ENCODE measurements around the gene HEATR9. TPM values are rescaled to one million over a fixed set of nuclear protein-coding genes. Genes with fewer than 3 reads are reported as not detected.

The HEATR9 gene
- total RNA-seq: under 1 TPM in 1 of 2 donors, not detected in 1; 0.08 TPM
- not detected for polyA plus RNA-seq

GRCh38 chr17:35868737-35869136 lies at the start of gene HEATR9:
TSS of gene HEATR9 (minus strand) at chr17:35868891. CDS start at chr17:35868742, 149 bp downstream.
- H3K9me3 ChIP-seq (ENCODE audit: control insufficient read depth in 4 of 4, low read length in 3 of 4): no peaks in the 10 kb centered on the region
- H3K4me3 ChIP-seq (ENCODE audit: low read depth in 1 of 3, low read length in 3 of 3): no peak within 1 kb of the TSS
- no peaks in the 10 kb centered on the region for H3K4me1 ChIP-seq (ENCODE audit: control insufficient read depth in 4 of 4, insufficient read depth in 4 of 4, low read length in 3 of 4)
- TF ChIP-seq HNF4G (IDR thresholded peaks at IDR 0.05) (no peak), RAD21 (IDR thresholded peaks at IDR 0.05) (no peak), EGR1 (IDR thresholded peaks at IDR 0.05; ENCODE audit: low read depth in 2 of 2) (no peak), YY1 (IDR thresholded peaks at IDR 0.05) (no peak), RXRA (IDR thresholded peaks at IDR 0.05) (no peak), FOXA2 (IDR thresholded peaks at IDR 0.05) (no peak), MAX (IDR thresholded peaks at IDR 0.05) (no peak), ATF3 (IDR thresholded peaks at IDR 0.05) (no peak), JUND (IDR thresholded peaks at IDR 0.05) (no peak), FOXA1 (IDR thresholded peaks at IDR 0.05) (no peak), GABPA (IDR thresholded peaks at IDR 0.05 in 1 of 2, conservative IDR thresholded peaks at IDR 0.05 in 1 of 2) (no peak), SP1 (IDR thresholded peaks at IDR 0.05) (no peak), CTCF (IDR thresholded peaks at IDR 0.05; ENCODE audit: low read depth, low read length, missing input control) (no peak), ZBTB33 (IDR thresholded peaks at IDR 0.05) (no peak), TAF1 (conservative IDR thresholded peaks at IDR 0.05) (no peak), NR2F2 (IDR thresholded peaks at IDR 0.05) (no peak), HNF4A (conservative IDR thresholded peaks at IDR 0.05) (no peak), REST (IDR thresholded peaks at IDR 0.05) (no peak)
- H3K36me3 ChIP-seq (ENCODE audit: control insufficient read depth in 4 of 4, insufficient read depth in 3 of 4, low read depth in 1 of 4, low read length in 3 of 4): no peaks in the 10 kb centered on the region
- H3K27me3 ChIP-seq (ENCODE audit: control insufficient read depth in 4 of 4, insufficient read depth in 4 of 4, low read length in 3 of 4): no peaks in the 10 kb centered on the region
- DNase-seq (ENCODE audit: low spot score): no peak
- no peak within 1 kb of the TSS for H3K27ac ChIP-seq (ENCODE audit: low read depth in 1 of 2, low read length in 2 of 2)
- 98% methylated on average over 3 of the region's 3 CpGs for WGBS
- no peak within 1 kb of the TSS for H3K9ac ChIP-seq (ENCODE audit: low read depth in 1 of 2, low read length in 2 of 2)
